Activated CD4-positive, alpha-beta memory T cell treated with anti-CD3 and anti-CD28 coated beads, Interleukin-2, amount 10 ng/mL, durations not matched to agents 7 days and 5 days (primary cell): ENCODE measurements around the gene PRDX6. TPM values are rescaled to one million over a fixed set of nuclear protein-coding genes. Genes with fewer than 3 reads are reported as not detected.
"Not testable (repeated sequence)": the region's sequence is repeated elsewhere in the genome, so short reads cannot be mapped to it uniquely, and the experiment has no call there.

ENCODE experiments used
- CTCF ChIA-PET: fragments of 350-600 bp; sonication (Branson Sonifier 250); formaldehyde crosslinking; loops from one replicate; lab custom pipeline; 2021; ENCODE audit warnings: antibody characterized with exemption, inconsistent platforms; lab: Charles Lee
- POLR2A ChIA-PET: fragments of 350-600 bp; sonication (Branson Sonifier 250); formaldehyde crosslinking; loops from one replicate; lab custom pipeline; 2021; ENCODE audit warnings: antibody characterized with exemption; lab: Charles Lee
- DNase-seq: peaks from one replicate; pipeline ENCODE4 v3.0.0-alpha.2; 2020
- H3K27ac Mint-ChIP-seq: one replicate; pipeline ENCODE4 v1.8.0; 2021; ENCODE audit warnings: mild to moderate bottlenecking, mixed read lengths
- H3K27me3 Mint-ChIP-seq: one replicate; pipeline ENCODE4 v1.8.0; 2021; ENCODE audit warnings: mixed read lengths
- H3K36me3 Mint-ChIP-seq: one replicate; pipeline ENCODE4 v1.8.0; 2021; ENCODE audit warnings: low read depth, mixed read lengths
- H3K4me1 Mint-ChIP-seq: one replicate; pipeline ENCODE4 v1.8.0; 2021; ENCODE audit warnings: mixed read lengths
- H3K4me3 Mint-ChIP-seq: one replicate; pipeline ENCODE4 v1.8.0; 2021; ENCODE audit warnings: mild to moderate bottlenecking, mixed read lengths
- H3K9me3 Mint-ChIP-seq: one replicate; pipeline ENCODE4 v1.8.0; 2021; ENCODE audit warnings: mixed read lengths
- total RNA-seq, 2 experiments: library from RNA; stranded (reverse); gene quantifications; one replicate each; pipeline ENCODE4 v1.2.3, GENCODE V29; 2021

Gene PRDX6
- total RNA-seq, 2 experiments from 2014 or later: 105 to 109 TPM

DNA sequence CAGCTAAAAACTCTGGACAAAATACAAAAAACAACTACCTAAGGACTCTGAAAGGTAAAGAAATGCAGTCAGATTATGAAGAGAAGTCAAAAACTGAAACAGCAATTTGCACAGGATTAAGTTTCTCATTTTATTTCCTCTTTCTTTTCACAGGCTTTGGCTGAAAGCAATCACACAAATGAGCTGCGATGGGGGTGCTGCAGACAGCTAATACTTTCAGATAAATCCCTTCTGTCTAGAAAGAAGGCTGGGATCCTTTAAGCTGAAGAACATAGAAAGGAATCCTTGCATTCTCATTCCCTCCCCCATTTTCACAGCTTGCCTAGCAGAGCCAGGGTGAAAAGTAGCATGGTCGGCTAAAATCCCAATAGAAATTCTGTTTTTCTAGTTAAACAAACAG lies 32.0 kb upstream of the PRDX6 start:
- Mint-ChIP-seq H3K27ac (no peak overlapping the region), H3K27me3 (no peaks in the 10 kb centered on the region), H3K9me3 (peaks cover 16% of the 10 kb centered on the region), H3K36me3 (peaks cover 59% of the 10 kb centered on the region), H3K4me1 (peaks cover 11% of the 10 kb centered on the region), H3K4me3 (no peak overlapping the region)
- CTCF ChIA-PET: no interaction called here
- no peak for DNase-seq
- POLR2A ChIA-PET: interaction anchor here (0.6 to 1.5 kb wide), 3 partner anchors 32 to 379 kb away, joined by 3 to 7 read pairs (median 3); partner anchors contain the start of genes CENPL, DARS2 and PRDX6

DNA sequence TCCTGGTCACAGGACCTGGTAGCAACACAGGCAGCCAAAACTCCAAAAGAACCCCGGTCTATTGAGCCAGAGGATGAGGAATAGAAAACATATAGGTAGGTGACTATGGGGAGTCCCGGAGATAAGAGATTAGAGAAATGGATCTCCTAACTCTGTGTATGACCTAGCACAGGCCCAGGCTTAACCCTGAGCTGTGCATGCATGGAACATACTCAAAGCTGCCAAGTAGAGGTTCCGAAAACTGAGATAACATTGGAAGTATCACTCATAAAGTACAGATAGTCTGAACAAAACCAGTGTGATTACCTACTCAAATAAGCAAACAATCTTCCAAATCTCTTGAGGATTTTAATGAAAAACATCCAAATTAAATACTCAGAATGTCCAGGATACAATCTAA lies 31.5 kb upstream of the PRDX6 start:
- CTCF ChIA-PET: no interaction called here

GRCh38 chr1:173447224-173447623 lies 29.9 kb upstream of the PRDX6 start:
- no peak for DNase-seq
- no peaks in the 10 kb centered on the region for H3K27me3 Mint-ChIP-seq
- peaks cover 50% of the 10 kb centered on the region for H3K36me3 Mint-ChIP-seq
- CTCF ChIA-PET: no interaction called here
- peaks cover 16% of the 10 kb centered on the region for H3K9me3 Mint-ChIP-seq
- POLR2A ChIA-PET: no interaction called here
- no peak overlapping the region for H3K27ac Mint-ChIP-seq
- peaks cover 11% of the 10 kb centered on the region for H3K4me1 Mint-ChIP-seq
- H3K4me3 Mint-ChIP-seq: no peak overlapping the region

More for the DNA sequence above, 31.5 kb upstream of the PRDX6 start:
- Mint-ChIP-seq H3K9me3 (peaks cover 16% of the 10 kb centered on the region), H3K4me3 (no peak overlapping the region), H3K27ac (no peak overlapping the region), H3K27me3 (no peaks in the 10 kb centered on the region), H3K4me1 (peaks cover 11% of the 10 kb centered on the region), H3K36me3 (peaks cover 59% of the 10 kb centered on the region)
- no peak for DNase-seq
- POLR2A ChIA-PET: interaction anchor here (0.6 to 1.5 kb wide), 3 partner anchors 31 to 379 kb away, joined by 3 to 7 read pairs (median 3); partner anchors contain the start of genes CENPL, DARS2 and PRDX6

- H3K36me3 Mint-ChIP-seq: peaks cover 47% of the 10 kb centered on the region
- POLR2A ChIA-PET: no interaction called here
- peaks cover 16% of the 10 kb centered on the region for H3K9me3 Mint-ChIP-seq
- no peak overlapping the region for H3K27ac Mint-ChIP-seq
- CTCF ChIA-PET: interaction anchor here (0.8 kb wide), 1 partner anchor 19 kb away, joined by 3 read pairs; no protein-coding TSS in a partner anchor
- no peaks in the 10 kb centered on the region for H3K27me3 Mint-ChIP-seq
- peaks cover 8% of the 10 kb centered on the region for H3K4me1 Mint-ChIP-seq
- no peak overlapping the region for H3K4me3 Mint-ChIP-seq
- DNase-seq: no peak
Measured at GRCh38 chr1:173448945-173449344, 28.2 kb upstream of the PRDX6 start.

- POLR2A ChIA-PET: no interaction called here
- no peak overlapping the region for H3K4me3 Mint-ChIP-seq
- peaks cover 46% of the 10 kb centered on the region for H3K36me3 Mint-ChIP-seq
Measured at GRCh38 chr1:173451981-173452380, 25.2 kb upstream of the PRDX6 start.

DNA sequence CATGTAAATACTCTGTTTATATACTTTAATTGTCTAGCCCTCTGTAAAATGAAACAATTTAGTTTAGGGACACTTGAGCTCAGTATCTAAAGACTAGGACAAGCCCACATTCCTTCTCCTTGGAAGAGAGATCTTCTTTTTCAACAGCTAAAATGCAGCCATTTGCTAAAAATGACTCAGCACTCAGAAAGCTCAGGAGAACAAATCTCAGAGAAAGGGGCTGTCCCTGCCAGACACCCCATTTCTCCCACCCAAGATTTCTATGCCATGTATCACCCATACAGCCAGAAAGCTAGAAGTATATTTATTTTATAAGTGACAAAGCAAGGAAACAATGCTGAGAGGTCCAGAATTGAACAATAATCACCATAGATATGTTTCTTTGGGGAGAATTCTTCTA lies 23.2 kb upstream of the PRDX6 start:
- Mint-ChIP-seq H3K27ac (no peak overlapping the region), H3K4me3 (no peak overlapping the region), H3K9me3 (peaks cover 2% of the 10 kb centered on the region), H3K27me3 (no peaks in the 10 kb centered on the region), H3K4me1 (peaks cover 13% of the 10 kb centered on the region), H3K36me3 (peaks cover 46% of the 10 kb centered on the region)
- no peak for DNase-seq
- ChIA-PET POLR2A (no interaction called here), CTCF (interaction anchor here (1.0 kb wide), 1 partner anchor 9 kb away, joined by 3 read pairs; no protein-coding TSS in a partner anchor)

More at GRCh38 chr1:173451981-173452380, 25.2 kb upstream of the PRDX6 start:
- Mint-ChIP-seq H3K27me3 (no peaks in the 10 kb centered on the region), H3K4me1 (peaks cover 13% of the 10 kb centered on the region), H3K9me3 (peaks cover 3% of the 10 kb centered on the region), H3K27ac (no peak overlapping the region)
- no peak for DNase-seq
- CTCF ChIA-PET: no interaction called here

DNA sequence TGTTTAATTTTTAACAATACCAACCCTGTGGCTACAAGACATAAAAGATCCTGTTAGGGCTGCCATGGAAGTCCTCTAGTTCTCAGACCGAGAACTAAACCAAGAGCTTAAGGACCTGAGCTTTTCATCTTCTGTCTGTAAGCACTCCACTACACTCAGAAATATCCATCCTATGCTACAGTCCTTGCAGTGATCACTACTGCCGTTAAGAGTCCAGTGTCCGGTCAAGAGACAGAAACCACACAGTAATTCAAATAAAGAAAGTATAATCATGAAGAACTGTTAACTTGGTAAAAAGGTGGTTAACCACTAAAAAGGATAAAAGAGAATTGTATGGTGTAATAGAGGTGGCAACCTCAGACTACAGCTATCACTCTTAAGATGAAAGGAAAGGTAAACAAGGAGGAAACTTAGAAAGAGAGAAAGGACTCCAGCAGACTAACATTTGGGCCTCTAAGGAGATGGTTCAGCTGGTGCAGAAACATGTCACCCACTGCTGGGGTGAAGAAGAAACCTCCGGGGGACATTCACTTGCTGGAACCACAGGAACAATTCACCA lies 22.1 kb upstream of the PRDX6 start:
- ChIA-PET POLR2A (interaction anchor here (0.6 to 1.4 kb wide), 2 partner anchors 21 to 560 kb away, joined by 3 to 6 read pairs; no protein-coding TSS in a partner anchor), CTCF (no interaction called here)
- Mint-ChIP-seq H3K9me3 (peaks cover 2% of the 10 kb centered on the region), H3K4me3 (no peak overlapping the region), H3K27ac (no peak overlapping the region), H3K27me3 (no peaks in the 10 kb centered on the region), H3K36me3 (peaks cover 47% of the 10 kb centered on the region), H3K4me1 (peaks cover 13% of the 10 kb centered on the region)
- no peak for DNase-seq

DNA sequence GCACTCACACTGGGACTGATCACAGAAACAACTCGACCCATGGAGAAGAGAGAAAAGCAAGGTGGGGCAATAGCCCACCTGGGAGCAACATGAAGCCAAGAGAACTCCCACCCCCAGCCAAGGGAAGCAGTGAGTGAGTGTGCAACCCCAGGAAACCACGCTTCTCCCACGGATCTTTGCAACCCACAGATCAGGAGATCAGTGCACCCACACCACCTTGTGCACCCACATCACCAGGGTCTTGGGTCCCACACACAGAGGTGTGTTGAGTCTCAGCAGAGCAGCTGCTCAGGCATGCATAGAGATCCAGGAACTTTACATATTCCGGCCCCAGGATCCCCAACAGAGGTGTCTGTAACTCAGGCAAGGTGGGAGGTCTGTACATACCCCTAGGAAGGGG lies 17.2 kb upstream of the PRDX6 start:
- Mint-ChIP-seq H3K36me3 (peaks cover 78% of the 10 kb centered on the region), H3K4me3 (no peak overlapping the region), H3K9me3 (peaks cover 25% of the 10 kb centered on the region), H3K27ac (no peak overlapping the region), H3K27me3 (no peaks in the 10 kb centered on the region), H3K4me1 (peaks cover 11% of the 10 kb centered on the region)
- POLR2A ChIA-PET: no interaction called here
- CTCF ChIA-PET: no interaction called here
- DNase-seq: no peak

DNA sequence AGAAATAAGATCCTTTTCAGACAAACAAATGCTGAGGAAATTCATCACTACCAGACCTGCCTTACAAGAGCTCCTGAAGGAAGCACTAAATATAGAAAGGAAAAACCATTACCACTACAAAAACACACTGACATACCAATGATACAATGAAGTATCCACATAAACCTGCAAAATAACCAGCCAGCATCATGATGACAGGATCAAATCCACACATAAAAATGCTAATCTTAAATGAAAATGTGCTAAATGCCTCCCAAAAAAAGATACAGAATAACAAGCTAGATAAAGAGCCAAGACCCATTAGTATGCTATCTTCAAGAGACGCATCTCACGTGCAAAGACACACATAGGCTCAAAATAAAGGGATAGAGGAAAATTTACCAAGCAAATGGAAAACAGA lies 14.5 kb upstream of the PRDX6 start:
- H3K4me3 Mint-ChIP-seq, H3K4me1 Mint-ChIP-seq, DNase-seq, H3K27me3 Mint-ChIP-seq, POLR2A ChIA-PET, H3K27ac Mint-ChIP-seq: not testable (repeated sequence)
- H3K36me3 Mint-ChIP-seq: peaks cover 78% of the 10 kb centered on the region
- CTCF ChIA-PET: interaction anchor here (1.0 kb wide), 1 partner anchor 9 kb away, joined by 3 read pairs; no protein-coding TSS in a partner anchor
- peaks cover 36% of the 10 kb centered on the region for H3K9me3 Mint-ChIP-seq

DNA sequence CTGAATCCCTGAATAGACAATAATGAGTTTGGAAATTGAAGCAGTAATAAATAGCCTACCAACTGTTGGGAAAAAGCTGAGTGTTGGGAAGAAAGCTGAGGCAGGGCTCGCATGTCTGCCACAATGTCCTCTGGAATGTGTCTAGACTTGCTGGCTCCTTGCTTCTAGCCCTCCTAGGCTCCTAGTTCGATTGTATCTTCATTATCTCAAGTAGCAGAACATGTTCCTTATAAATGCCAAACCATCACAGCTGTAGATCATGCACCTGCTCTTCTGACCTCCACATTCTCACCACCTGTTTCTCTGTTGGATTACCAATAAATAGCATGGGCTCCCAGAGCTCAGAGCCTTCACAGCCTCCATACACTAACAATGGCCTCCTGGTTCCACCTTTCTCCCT lies 12.9 kb upstream of the PRDX6 start:
- H3K27ac Mint-ChIP-seq, POLR2A ChIA-PET, DNase-seq, H3K4me3 Mint-ChIP-seq, H3K4me1 Mint-ChIP-seq, H3K27me3 Mint-ChIP-seq, CTCF ChIA-PET: not testable (repeated sequence)
- Mint-ChIP-seq H3K36me3 (peaks cover 78% of the 10 kb centered on the region), H3K9me3 (peaks cover 44% of the 10 kb centered on the region)

- no peak for DNase-seq
- Mint-ChIP-seq H3K36me3 (peaks cover 81% of the 10 kb centered on the region), H3K27ac (no peak overlapping the region), H3K4me1 (no peaks in the 10 kb centered on the region), H3K27me3 (no peaks in the 10 kb centered on the region), H3K9me3 (peaks cover 61% of the 10 kb centered on the region), H3K4me3 (no peak overlapping the region)
- POLR2A ChIA-PET: no interaction called here
- CTCF ChIA-PET: no interaction called here
Measured at GRCh38 chr1:173467426-173467825, 9.7 kb upstream of the PRDX6 start.

DNA sequence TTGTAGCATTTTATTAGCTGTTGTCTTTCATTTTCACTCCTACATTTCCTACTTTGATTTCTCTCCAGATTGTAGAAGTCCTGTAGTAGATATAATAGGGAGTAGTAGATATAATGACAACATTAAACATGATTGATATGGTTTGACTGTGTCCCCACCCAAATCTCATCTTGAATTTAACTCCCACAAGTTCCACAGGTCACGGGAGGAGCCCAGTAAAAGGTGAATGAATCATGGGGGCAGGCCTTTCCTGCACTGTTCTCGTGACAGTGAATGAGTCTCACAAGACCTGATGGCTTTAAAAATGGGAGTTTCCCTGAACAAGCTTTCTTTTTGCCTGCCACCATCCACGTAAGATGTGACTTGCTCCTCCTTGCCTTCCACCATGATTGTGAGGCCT lies 7.5 kb upstream of the PRDX6 start:
- peaks cover 11% of the 10 kb centered on the region for H3K4me1 Mint-ChIP-seq
- H3K9me3 Mint-ChIP-seq: peaks cover 44% of the 10 kb centered on the region
- no peak overlapping the region for H3K27ac Mint-ChIP-seq
- H3K27me3 Mint-ChIP-seq: no peaks in the 10 kb centered on the region
- no peak for DNase-seq
- no peak overlapping the region for H3K4me3 Mint-ChIP-seq
- ChIA-PET POLR2A (no interaction called here), CTCF (no interaction called here)
- peaks cover 78% of the 10 kb centered on the region for H3K36me3 Mint-ChIP-seq

DNA sequence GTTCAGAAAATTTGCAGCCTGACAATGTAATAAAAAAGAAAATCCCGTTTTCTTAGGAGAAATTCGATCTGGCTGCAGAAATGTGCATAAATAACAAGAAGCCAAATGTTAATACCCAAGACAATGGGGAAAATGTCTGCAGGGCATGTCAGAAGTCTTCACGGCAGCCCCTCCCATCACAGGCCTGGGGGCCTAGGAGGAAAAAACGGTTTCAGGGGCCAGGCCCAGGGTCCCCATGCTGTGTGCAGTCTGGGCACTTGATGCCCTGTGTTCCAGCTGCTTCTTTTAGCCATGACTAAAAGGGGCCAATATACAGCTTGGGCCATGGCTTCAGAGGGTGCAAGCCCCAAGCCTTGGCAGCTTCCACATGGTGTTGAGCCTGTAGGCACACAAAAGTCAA lies 6.5 kb upstream of the PRDX6 start:
- Mint-ChIP-seq H3K27me3 (no peaks in the 10 kb centered on the region), H3K9me3 (peaks cover 40% of the 10 kb centered on the region), H3K27ac (no peak overlapping the region), H3K4me3 (no peak overlapping the region), H3K36me3 (peaks cover 74% of the 10 kb centered on the region), H3K4me1 (peaks cover 19% of the 10 kb centered on the region)
- POLR2A ChIA-PET: no interaction called here
- CTCF ChIA-PET: no interaction called here
- no peak for DNase-seq

DNA sequence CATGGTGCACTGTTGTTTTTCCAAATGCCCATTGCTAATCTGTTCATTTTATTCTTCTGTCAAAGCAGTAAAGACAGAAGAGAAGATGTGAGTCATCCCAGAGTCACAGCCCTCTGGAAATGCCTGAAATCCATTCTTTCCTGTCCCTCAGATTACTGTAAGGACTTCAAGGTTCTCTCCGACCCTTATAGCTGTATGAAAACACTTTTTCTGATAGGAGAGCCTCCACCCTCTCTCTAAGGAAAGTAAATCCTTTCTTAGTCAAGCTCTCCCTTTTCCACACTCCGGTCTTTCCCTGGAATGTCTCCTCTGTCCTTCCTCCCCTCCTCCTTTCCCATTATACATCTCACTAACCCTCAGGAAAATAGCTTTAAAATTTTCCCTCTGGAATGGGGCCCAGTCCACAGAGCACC lies 3.5 kb upstream of the PRDX6 start:
- Mint-ChIP-seq H3K27me3 (no peaks in the 10 kb centered on the region), H3K4me1 (peaks cover 35% of the 10 kb centered on the region), H3K36me3 (peaks cover 56% of the 10 kb centered on the region), H3K4me3 (no peak overlapping the region), H3K9me3 (peaks cover 26% of the 10 kb centered on the region), H3K27ac (no peak overlapping the region)
- POLR2A ChIA-PET: no interaction called here
- no peak for DNase-seq
- CTCF ChIA-PET: interaction anchor here (1.6 kb wide), 1 partner anchor 43 kb away, joined by 5 read pairs; no protein-coding TSS in a partner anchor
